NCI-H2196 treated with DMSO at 0.1 percent for 48 hours (cell line): ENCODE measurements around the gene CBX5.
"Not testable (repeated sequence)": the region's sequence is repeated elsewhere in the genome, so short reads cannot be mapped to it uniquely, and the experiment has no call there.

ENCODE experiments used
- DNase-seq: peaks from one replicate; lab custom pipeline; 2025; ENCODE audit not compliant: unreplicated experiment; lab: John Stamatoyannopoulos, UW

Gene CBX5

DNA sequence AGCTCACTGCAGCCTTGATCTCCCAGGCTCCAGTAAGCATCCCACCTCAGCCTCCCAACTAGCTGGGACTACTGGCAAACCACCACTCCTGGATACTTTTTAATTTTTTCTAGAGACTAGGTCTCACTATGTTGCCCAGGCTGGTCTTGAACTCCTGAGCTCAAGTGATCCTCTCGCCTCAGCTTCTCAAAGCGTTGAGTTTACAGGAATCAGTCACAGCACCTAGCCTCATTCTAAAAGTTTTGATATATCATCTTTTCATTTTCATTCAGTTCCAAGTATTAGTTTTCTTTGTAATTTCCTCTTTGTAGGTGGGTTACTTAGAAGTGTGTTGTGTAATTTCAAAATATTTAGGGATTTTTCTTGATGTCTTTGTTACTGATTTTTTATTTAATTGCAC, 9.6 kb downstream of the CBX5 start:
- DNase-seq, result no peak

DNA sequence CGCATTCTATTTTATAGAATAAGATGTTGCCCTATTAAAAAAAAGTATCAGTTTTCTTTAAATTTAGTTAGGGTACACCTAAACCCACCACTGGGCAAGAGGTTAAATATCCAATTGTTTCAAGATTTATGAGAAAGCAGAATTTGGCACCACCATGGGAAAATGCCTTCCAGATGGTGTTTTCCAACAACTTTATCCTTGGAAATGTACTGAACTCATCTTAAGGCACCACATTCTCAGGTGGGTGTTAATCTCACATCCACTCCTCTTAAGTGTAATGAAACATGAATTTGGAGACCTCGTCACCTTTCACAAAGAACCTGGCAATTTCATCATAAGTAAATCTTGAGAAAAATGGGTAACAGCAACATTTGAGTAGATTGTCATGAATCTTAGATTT, 13.1 kb downstream of the CBX5 start:
- DNase-seq, result no peak

DNA sequence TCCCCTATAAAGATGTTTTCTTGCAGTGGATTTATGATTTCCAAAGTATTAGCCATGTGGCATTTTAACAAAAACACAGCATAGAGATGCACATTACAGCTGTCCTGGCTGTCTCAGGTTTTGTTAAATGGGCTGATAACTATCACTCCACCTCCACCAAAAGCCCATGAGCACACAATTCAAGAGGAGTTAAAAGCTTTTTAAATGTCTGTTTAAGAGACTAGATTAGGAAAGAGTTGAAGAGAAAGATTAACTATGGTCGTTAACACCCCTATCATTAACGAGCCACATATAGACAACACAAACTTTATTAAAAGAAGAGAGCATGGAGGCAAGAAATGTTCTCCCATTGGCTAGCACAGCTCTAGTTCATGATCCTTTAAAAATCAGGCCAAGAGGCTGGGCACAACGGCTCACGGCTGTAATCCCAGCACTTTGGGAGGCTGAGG, 14.5 kb downstream of the CBX5 start:
- DNase-seq, result no peak

DNA sequence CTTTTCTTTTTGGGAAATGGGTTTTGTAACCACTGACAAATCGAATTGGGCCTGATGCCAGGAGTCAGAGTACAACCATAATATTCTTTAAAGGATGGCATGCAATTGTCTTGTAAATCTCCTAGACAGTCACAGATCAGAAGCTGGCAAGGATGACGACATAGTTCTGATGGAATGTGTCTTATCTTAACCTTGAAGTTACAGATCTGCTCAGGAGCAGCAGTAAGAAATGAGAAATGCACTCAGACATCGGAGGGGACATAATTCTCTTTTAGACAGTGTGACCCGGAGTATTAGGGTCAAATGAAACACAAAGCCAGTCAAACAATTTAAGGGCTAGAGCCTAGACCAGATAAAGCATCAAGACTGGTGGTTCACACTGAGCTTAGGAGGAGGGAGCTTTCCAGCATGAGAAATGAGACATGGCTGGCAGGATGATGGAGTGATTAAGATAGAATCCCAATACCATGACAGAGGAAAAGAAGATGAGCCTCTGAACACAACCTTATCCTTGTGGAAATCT, 17.5 kb downstream of the CBX5 start:
- DNase-seq, result no peak

DNA sequence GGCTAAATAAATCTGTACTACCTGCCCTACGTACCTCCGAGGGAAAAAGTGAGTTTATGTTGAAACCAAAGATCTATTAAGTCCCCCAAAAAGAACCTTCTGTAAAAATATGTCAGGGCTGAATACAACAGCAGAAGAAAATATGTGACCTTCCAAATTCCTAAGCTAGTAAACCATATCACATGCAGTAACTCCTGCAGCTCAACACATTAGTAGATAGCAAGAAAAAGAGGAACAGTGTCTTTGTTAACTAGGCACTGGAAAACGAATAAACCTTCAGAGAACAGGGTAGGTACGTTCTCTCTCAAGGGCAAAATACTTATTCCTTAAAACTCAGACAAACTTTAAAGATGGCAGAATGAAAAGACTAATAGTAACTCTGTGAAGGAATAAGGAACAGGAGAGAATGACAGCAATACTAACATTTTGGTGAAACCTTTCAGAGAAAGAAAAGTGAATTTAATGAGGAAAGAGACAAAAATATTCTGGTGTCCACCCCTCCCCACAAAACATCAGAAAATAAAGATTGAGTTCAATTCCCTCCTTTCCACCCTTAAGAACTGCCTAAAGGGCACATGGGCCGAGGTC, 18.0 kb downstream of the CBX5 start:
- DNase-seq, result no peak

DNA sequence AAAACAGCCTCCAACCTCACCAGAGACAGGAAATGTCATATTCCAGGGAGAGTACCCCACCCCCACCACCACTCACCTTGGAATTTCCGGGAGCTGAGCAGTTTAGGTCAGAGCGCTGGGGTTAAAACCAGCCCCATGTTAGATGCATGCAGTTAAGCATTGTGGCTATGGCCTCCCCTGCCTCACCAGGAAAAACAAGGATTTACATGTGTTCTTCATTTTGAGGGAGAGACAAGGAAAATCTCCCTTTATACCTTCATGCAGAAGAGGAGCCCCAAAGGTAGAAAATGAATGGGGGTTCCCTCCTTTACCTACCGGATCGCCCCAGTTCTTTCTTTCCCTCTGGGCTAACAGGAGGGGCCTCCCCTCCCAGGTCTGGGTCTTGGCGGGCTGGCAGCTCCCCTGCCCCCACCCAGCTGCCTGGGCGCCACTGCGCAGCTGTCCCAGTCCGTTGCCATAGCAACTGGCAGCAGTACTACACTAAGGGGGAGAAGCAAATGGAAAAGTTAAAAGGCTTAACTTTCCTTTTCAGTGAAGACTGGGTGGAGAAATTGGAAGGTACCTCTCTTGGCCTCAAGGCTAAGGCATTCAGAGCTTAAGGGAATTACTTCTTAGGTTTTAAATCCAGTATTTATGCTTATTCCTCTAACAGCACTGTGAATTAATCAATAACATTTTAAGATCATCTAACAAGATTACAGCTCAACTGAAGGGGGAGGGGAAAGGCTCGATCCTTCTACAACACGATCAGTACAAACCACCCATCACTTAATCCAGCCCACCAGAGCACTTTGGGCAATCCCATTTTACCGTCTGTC, 20.5 kb downstream of the CBX5 start:
- DNase-seq, result peak; percentile 90

DNA sequence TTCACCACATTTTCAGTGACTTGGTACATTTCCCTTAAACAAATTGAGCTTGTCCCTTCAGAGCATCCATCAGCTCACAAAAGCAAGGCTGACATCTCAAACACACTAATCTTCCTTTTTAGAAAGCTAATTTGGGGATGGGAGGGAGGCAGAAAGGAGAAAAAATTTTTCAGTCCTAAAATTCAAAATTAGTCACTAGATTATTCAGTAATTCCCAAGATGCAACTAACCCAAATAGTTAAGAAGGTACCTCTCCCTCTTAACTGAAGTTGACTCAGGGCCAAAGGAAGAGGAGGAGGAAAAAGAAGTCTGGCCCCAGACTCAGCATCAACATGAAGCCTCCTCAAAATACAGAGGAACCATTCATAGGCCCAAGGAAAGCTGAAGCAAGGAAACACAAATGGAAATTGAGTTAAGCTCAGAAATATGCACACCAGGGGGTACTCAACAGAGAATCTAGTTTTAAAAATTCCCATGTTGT, 21.7 kb downstream of the CBX5 start:
- no peak for DNase-seq

DNA sequence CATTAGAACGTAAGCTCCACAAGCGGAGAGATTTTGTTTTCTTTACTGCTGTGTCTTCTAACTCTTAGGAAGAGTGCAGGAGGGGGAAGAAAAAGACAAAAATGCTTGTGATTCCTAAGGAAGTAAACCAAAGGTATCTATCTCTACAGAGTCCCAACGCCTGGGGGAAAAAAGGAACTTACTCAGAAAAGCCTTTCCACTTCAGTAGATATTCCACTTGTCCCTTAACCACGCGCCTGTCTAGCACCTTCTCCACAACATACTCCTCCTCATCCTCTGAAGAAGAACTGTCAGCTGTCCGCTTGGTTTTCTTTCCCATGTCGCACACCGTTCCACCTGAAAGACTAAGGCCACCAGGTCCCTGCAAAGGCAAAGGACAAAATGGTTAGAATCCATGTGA, 22.6 kb downstream of the CBX5 start:
- no peak for DNase-seq

DNA sequence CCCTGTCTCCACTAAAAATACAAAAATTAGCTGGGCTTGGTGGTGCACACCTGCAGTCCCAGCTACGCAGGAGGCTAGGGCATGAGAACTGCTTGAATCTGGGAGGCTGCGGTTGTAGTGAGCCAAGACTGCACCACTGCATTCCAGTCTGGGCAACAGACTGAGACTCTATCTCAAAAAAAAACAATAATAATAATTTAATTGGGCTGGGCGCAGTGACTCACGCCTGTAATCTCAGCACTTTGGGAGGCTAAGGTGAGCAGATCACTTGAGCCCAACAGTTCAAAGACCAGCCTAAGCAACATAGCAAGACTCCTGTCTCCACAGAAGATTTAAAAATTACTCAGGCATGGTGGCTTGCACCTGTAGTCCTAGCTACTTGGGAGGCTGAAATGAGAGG, 26.7 kb downstream of the CBX5 start:
- DNase-seq, result no peak

DNA sequence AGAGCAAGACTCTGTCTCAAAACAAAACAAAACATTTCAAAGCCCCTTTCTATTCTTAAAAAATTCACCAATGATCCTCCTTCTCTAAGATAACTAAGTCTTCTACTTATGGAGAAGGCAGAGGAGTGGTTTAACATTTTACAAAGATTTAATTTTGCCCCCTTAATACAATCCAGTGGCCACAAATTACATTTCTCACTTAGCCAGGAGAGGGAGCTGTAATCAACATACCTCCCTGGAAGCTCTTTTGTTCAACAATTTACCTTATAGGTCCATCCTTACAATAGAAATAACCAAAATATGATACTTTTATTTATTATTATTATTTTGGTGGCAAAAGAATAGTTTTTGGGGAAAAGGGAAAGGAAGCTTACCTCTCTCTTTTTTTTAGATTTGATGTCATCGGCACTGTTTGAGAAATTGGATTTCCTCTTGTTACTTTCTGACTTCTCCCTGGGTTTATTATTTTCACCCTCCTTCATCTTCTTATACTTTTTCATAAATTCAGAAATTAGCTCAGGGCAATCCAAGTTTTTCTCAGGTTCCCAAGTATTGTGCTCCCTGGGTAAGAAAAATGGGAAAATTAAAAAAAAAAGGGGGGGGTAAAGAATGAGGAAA, 28.1 kb downstream of the CBX5 start:
- DNase-seq, result peak; percentile 24

DNA sequence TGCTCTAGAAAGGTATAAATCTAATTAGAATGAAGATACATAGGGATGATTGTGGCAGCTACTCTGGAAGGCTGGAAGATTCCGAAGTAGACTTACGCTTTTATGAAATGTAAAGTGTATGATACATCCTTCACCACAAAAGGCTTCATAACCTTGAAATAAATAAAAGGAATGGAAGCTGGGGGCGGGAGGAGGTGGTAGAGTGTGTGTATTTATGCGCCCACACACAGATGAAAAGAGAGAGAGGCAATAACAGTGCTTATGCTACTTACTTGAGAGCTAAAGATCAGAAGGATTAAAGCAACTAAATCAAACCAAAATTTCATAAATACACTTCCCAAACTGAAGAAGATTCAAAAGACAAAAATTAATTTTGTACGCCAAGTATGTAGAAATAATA, 30.4 kb downstream of the CBX5 start:
- no peak for DNase-seq

DNA sequence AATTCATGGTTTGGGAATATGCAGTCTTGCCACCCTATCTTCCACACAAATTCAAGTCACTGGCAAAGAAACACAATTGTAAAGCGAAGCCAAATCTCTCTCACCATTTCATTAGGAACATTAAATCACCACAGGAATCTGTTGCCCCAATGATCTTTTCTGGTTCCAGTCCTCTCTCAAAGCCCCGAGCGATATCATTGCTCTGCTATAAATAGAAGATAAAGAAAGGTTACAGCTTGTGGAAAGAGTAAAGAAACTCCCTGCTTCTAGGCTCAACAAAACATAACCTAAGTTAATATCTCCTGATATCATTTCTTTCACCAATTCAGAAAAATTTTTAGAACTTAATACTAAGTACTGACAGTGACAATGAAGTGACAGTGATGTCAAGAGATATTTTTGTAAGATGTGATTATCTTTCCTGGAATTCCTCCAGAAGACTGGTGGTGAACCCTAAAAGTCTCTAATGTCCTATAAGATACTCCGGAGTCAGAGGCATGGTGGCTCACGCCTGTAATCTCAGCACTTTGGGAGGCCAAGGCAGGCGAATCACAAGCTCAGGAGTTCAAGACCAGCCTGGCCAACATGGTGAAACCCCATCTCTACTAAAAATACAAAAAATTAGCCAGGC, 33.8 kb downstream of the CBX5 start:
- DNase-seq, result no peak

DNA sequence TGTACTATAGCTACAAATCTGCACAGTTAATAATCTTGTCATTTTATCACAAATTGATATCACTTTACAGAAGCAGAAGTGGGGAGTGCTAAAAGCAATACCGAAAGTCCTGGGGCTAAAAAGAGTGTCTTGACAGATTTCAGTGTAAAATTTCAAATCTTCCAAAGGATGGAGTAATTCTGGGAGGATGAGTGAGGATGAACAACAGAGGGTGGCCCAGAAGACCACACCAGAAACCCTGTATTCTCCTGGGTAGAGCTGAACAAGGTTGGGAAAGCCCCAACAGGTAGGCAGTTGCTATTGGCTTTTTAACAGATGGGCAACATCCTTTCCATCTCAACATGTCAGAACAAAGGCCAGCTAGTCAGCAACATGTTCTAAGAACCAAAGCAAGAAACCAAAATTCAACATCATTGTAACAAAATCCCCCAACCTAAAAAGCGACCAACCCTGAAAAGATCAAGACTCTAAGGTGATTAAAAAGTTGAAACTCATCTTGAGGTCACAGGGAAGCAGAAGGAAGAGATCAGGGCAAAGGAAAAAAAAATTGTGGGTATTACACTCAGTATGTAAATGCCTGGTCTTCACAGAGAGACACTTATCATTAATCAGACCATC, 38.8 kb downstream of the CBX5 start:
- no peak for DNase-seq

DNA sequence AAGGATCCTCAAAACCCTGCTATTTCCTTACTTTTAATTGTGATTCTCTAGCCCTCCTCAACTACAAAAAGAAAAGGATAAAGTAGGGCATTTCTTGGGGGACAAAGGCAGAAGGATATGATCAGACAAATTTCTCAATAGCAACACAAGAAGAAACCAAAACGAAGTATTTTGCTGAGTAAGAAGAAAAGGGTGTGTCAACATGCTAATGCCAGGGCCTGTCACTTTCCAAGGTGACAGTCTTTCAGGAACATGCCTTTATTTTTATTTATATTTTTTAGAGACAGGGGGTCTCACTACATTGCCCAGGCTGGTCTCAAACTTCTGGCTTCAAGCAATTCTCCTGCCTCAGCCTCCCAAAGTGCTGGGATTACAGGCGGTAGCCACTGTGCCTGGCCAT, 39.8 kb downstream of the CBX5 start:
- DNase-seq, result no peak

DNA sequence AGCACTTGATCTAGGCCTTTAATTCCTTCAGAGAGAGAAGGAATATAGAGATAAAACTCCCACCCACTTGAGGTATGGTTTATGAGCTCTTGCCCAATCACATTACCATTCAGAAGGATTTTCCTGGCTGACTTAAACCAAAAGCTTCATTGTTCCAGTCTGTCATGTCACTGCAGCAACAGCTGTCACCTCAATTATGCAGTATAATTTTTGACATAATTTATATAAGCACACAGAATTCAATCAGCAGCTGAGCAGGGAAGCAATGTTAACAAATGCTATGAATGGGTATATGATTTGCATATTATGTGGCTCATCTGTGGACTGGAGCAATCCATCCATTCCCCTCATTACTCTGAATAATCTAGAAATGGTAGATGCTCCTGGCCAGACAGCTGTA, 40.3 kb downstream of the CBX5 start:
- DNase-seq, result no peak

DNA sequence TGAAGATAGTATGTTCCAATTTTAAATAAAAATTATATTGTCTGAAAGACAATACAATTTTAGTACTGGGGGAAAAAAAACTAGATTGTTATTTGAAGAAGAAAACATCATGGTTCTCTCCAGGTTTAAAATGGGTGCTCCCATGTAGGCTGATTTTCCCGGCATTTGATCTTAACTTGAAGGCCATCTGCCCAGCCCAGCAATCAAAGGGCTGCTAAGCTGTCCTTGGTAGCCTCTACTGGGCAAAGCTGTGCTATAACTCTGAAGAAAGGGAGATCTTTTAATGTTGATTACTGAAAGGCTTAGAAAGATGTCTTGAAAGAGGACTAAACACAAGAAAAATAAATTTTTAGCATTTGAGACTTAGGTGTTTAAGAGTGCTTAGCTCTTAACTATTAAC, 41.4 kb downstream of the CBX5 start:
- no peak for DNase-seq

DNA sequence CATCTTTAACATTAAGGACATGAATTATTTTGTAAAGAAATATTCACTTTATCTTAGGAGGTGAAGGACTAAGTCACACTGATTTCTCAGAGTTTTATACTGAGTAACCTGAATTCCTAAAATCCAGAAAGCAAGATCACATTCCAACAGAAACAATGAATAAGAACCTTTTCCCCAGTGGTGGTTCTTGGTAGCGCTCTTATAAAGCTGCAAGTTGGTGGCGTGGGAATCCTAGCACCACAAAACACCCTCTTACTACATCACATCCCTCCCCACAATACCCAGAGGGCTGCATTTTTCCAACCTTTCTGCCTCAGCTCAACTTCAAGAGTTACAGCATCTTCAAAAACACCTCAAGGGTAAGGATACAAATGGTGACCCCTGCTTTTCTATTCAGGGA, 47.1 kb downstream of the CBX5 start:
- no peak for DNase-seq

DNA sequence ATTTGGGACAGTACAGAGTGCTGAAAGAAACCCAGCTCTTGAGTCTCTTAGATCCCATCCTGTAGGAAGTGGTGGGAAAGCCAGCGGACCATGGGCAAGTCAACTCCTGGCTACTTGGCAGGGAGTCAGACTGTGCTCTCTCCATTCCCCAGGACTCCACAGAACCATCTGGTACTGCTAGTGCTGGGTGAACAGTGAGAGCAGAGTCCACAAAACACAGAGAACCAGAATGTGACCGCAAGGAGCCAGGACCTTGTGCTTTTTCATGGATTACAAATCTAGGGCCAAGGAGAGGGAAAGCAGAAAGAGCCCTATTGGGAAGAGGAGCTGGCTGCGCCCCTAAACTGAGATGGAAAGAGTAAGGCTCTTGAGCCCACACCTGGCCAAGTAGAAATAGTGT, 48.7 kb downstream of the CBX5 start:
- DNase-seq, result not testable (repeated sequence)

DNA sequence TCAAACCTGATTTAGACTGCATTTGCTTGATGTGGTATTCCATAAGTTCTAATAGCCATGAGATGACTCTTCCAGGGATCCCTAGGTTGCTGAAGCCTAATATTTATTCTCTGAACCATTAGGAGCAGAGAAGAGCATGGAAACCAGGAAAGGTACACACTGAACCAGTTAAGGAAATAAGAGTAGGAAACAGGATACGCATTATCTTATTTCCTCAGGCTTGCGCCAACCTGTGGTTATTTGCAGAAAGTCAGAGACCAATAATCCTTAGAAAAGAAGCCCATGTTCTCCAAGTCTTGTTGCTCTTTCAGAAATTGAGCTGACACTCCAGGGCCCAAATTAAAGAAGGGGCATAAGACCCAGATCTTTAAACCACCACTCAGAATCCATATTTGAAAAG, 49.4 kb downstream of the CBX5 start:
- no peak for DNase-seq

DNA sequence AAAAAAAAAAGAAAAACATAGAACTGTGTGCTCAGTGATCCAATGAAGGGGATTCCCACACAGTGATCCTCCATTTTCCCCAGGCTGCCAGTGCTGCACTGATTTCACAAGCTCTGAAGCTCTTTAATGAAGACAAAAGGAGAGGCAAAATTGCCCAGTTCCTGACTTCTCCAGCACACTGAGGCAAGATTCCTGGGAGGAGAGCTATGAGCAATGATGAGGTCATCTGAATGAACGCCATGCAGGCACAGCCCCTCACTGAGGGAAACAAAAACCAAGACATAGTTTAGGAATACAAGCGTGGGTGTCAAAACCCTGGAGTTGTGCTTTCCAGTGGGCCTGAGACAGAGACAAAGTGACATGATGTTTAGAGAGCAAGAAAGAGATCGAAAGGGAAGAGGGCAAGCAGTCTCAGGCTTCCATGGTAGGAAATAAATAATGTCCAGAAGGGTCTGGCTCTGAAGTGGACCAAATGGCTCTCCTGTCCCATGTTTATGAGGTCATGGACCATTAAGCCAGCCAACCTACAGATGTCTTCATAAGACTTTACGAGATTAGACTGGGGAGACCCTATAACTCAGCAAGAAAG, 50.2 kb downstream of the CBX5 start:
- DNase-seq, result no peak

DNA sequence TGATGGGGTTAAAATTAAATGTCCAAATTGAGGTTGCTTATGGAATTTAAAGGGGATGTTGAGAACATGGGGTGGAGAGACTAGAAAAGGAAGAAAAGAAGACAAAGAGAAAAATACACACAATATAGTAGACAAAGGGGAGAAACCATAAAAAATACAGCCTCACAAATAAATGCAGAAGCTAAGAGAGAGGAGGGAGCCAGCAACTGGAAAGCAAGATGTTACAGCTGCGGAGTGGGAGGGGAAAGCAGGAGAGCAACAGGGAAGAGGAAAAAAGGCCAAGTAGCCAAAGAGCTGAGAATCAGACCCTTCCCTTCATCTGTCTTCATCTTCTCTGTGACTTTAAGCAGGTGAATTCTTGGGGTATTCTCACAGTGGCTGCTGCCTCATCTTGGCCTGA, 51.5 kb downstream of the CBX5 start:
- no peak for DNase-seq
